Spleen (tissue), 7 donors: ENCODE data around the gene WDR35.

Experiments used
- POLR2A ChIP-seq, 3 donors: fragments of 450-650 bp; IDR thresholded peaks; one replicate each; pipeline ENCODE4 v1.5.1; 2017; ENCODE audit warnings: antibody characterized with exemption in 3 of 3, mild to moderate bottlenecking in 1 of 3
- TF ChIP-seq, protein P1 (sequence below), 11 experiments: fragments of 200-600 bp in 7 of 11; fragments of 450-650 bp in 4 of 11; sonication (generic) in 4 of 11; IDR thresholded peaks in 8 of 11; conservative IDR thresholded peaks in 3 of 11; 1 replicate in 7 of 11; 2 replicates in 4 of 11; pipeline versions ENCODE4 v1.4.0 to v1.8.0; 2016 to 2021; ENCODE audit warnings: antibody characterized with exemption in 11 of 11, inconsistent platforms in 4 of 11, mild to moderate bottlenecking in 1 of 11
- donor health status: DM: no; HTN: no; CAD: no; lungs with moderate emphysema.
- donor health status: DM: no; HTN: no; CAD: no.
- donor health status: DM: no; HTN: no; CAD: no.

DNA sequence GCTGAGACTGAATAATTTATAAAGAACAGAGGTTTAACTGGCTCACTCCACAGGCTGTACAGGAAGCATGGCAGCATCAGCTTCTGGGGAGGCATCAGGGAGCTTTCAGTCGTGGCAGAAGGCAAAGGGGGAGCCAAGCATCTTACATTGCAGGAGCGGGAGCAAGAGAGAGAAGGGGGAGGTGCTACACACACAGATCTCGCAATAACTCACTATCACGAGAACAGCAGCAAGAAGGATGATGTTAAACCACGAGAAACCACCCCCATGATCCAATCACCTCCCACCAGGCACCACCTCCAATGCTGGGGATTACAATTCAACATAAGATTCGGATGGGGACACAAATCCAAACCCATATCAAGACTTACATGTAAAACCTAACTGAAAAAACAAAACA lies 40.3 kb upstream of the WDR35 start:
- TF ChIP-seq, protein P1, sequence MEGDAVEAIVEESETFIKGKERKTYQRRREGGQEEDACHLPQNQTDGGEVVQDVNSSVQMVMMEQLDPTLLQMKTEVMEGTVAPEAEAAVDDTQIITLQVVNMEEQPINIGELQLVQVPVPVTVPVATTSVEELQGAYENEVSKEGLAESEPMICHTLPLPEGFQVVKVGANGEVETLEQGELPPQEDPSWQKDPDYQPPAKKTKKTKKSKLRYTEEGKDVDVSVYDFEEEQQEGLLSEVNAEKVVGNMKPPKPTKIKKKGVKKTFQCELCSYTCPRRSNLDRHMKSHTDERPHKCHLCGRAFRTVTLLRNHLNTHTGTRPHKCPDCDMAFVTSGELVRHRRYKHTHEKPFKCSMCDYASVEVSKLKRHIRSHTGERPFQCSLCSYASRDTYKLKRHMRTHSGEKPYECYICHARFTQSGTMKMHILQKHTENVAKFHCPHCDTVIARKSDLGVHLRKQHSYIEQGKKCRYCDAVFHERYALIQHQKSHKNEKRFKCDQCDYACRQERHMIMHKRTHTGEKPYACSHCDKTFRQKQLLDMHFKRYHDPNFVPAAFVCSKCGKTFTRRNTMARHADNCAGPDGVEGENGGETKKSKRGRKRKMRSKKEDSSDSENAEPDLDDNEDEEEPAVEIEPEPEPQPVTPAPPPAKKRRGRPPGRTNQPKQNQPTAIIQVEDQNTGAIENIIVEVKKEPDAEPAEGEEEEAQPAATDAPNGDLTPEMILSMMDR (IDR thresholded peaks at IDR 0.05 in 8 of 11, conservative IDR thresholded peaks at IDR 0.05 in 3 of 11): no peak
- TF ChIP-seq POLR2A (IDR thresholded peaks at IDR 0.05): no peak
